Lung (tissue), 12 donors: ENCODE measurements around the gene RNASE12. TPM values are rescaled to one million over a fixed set of nuclear protein-coding genes. Genes with fewer than 3 reads are reported as not detected.

Experiments
- ATAC-seq: fragments of 200-7000 bp; cut with Tn5 transposase; one replicate; pipeline ENCODE4 v1.9.1; 2020; ENCODE audit warnings: moderate number of reproducible peaks; ENCODE audit not compliant: insufficient read depth, low FRiP score
- DNase-seq, 3 donors: peaks; one replicate each; pipeline ENCODE4 v3.0.0-alpha.2; 2013 to 2017
- H3K27ac ChIP-seq, 2 donors: one replicate each; pipeline ENCODE4 v1.5.1; 2013; ENCODE audit warnings: mild to moderate bottlenecking in 2 of 2, moderate library complexity in 2 of 2, control low read depth in 1 of 2, inconsistent platforms in 1 of 2, low read depth in 1 of 2, low read length in 1 of 2
- H3K27me3 ChIP-seq, 3 donors: one replicate each; pipeline ENCODE4 v1.5.1; 2013; ENCODE audit warnings: low read length in 2 of 3; ENCODE audit not compliant: control insufficient read depth in 3 of 3, insufficient read depth in 3 of 3
- H3K36me3 ChIP-seq, 4 donors: one replicate each; pipeline ENCODE4 v1.5.1; 2013; ENCODE audit warnings: low read length in 4 of 4, mild to moderate bottlenecking in 1 of 4, moderate library complexity in 1 of 4; ENCODE audit not compliant: control insufficient read depth in 4 of 4, insufficient read depth in 4 of 4
- H3K4me1 ChIP-seq, 5 donors: one replicate each; pipeline ENCODE4 v1.5.1; 2013; ENCODE audit warnings: low read length in 5 of 5, mild to moderate bottlenecking in 2 of 5, moderate library complexity in 1 of 5; ENCODE audit not compliant: control insufficient read depth in 5 of 5, insufficient read depth in 5 of 5
- H3K4me3 ChIP-seq: one replicate; pipeline ENCODE4 v1.5.1; 2013; ENCODE audit warnings: mild to moderate bottlenecking, control low read depth, moderate library complexity
- H3K9ac ChIP-seq, 2 donors: one replicate each; pipeline ENCODE4 v1.5.1; 2013; ENCODE audit warnings: low read length in 2 of 2, control low read depth in 1 of 2; ENCODE audit not compliant: insufficient read depth in 1 of 2
- H3K9me3 ChIP-seq, 4 donors: one replicate each; pipeline ENCODE4 v1.5.1; 2013; ENCODE audit warnings: low read length in 3 of 4, mild to moderate bottlenecking in 1 of 4, moderate library complexity in 1 of 4; ENCODE audit not compliant: control insufficient read depth in 4 of 4, insufficient read depth in 3 of 4
- CTCF ChIP-seq: IDR thresholded peaks from 2 replicates; pipeline ENCODE4 v1.5.1; 2012; ENCODE audit warnings: mild to moderate bottlenecking; ENCODE audit errors: control extremely low read depth, extremely low read depth
- WGBS, 2 donors: extraction: QIAGEN DNeasy Blood & Tissue Kit; methylation state at CpG; one replicate each; pipeline ENCODE4 v1.1.7; 2013; 5-methylcytosine and 5-hydroxymethylcytosine counted together
- polyA plus RNA-seq, 2 donors: library from polyadenylated mRNA; stranded (reverse); fragments of 200-250 nt; gene quantifications; one replicate each; pipeline ENCODE4 v1.2.1, GENCODE V29; 2013
- total RNA-seq, 2 donors: library from RNA; depleted of rRNA in 1 of 2; stranded (reverse); fragments of >200 nt in 1 of 2; gene quantifications; one replicate each; pipeline ENCODE4 v1.2.1, GENCODE V29; 2014 to 2021
- donor health status: control.
- donor health status: control.
- donor health status: Bipolar disorder and iron deficiency.
- donor health status: healthy.
- donor health status: DM: yes; HTN: yes; CAD: no.

RNASE12 gene
- total and polyA plus RNA-seq, 4 donors: not detected

- Histone ChIP-seq H3K27ac (no peak overlapping the region), H3K36me3 (no peaks in the 10 kb centered on the region), H3K4me1 (peaks cover 0 to 36% (median 7%) of the 10 kb centered on the region in 5 donors), H3K27me3 (peaks cover 0 to 98% (median 87%) of the 10 kb centered on the region in 3 donors), H3K9me3 (peaks cover 0 to 3% (median 0%) of the 10 kb centered on the region in 4 donors), H3K9ac (no peak overlapping the region), H3K4me3 (no peak overlapping the region)
- TF ChIP-seq CTCF: no peak
- DNase-seq (no peak), ATAC-seq (no peak)
- 48 to 49% methylated on average over 10 of the region's 10 CpGs for WGBS, 2 donors
Observed at GRCh38 chr14:20628063-20628854, 37.1 kb upstream of the RNASE12 start.

GRCh38 chr14:20627346-20628027, 36.3 kb upstream of the RNASE12 start:
- DNase-seq (no peak), ATAC-seq (no peak)
- H3K9me3 ChIP-seq: peaks cover 0 to 3% (median 0%) of the 10 kb centered on the region in 4 donors
- H3K27ac ChIP-seq: no peak overlapping the region
- no peak overlapping the region for H3K9ac ChIP-seq
- TF ChIP-seq CTCF: no peak
- no peak overlapping the region for H3K4me3 ChIP-seq
- H3K36me3 ChIP-seq: no peaks in the 10 kb centered on the region
- H3K27me3 ChIP-seq: peaks cover 0 to 98% (median 85%) of the 10 kb centered on the region in 3 donors
- peaks cover 0 to 32% (median 7%) of the 10 kb centered on the region in 5 donors for H3K4me1 ChIP-seq
- WGBS, 2 donors: 64 to 70% methylated on average over 5 of the region's 5 CpGs

GRCh38 chr14:20626274-20626673, 35.1 kb upstream of the RNASE12 start:
- no peak for TF ChIP-seq CTCF
- no peak for ATAC-seq

More at GRCh38 chr14:20626274-20626673, 35.1 kb upstream of the RNASE12 start:
- no peak for DNase-seq
- Histone ChIP-seq H3K27me3 (peaks cover 0 to 95% (median 84%) of the 10 kb centered on the region in 3 donors), H3K27ac (no peak overlapping the region), H3K36me3 (no peaks in the 10 kb centered on the region), H3K9ac (no peak overlapping the region), H3K4me1 (peaks cover 0 to 22% (median 0%) of the 10 kb centered on the region in 5 donors), H3K9me3 (peaks cover 0 to 3% (median 0%) of the 10 kb centered on the region in 4 donors), H3K4me3 (no peak overlapping the region)
- WGBS, 2 donors: 19 to 34% methylated on average over 12 of the region's 12 CpGs
